Endothelial cell of umbilical vein (primary cell): Measurements from ENCODE around the gene CALHM6. TPM values are rescaled to one million over a fixed set of nuclear protein-coding genes. Genes with fewer than 3 reads are reported as not detected.

Experiments
- BruUV-seq: library from RNA; stranded (reverse); fragments of 400-500 nt; replicated peaks from 2 replicates; lab custom pipeline; 2021; lab: Mats Ljungman, UMichigan
- CTCF ChIA-PET: fragments of 300-600, 350-600 bp; sonication (Branson Sonifier 250); formaldehyde crosslinking; loops from one replicate; lab custom pipeline; 2021; ENCODE audit warnings: antibody characterized with exemption, inconsistent platforms; lab: Charles Lee
- POLR2A ChIA-PET: fragments of 300-600, 350-600 bp; sonication (Branson Sonifier 250); formaldehyde crosslinking; loops from one replicate; lab custom pipeline; 2021; ENCODE audit warnings: antibody characterized with exemption, inconsistent platforms; lab: Charles Lee
- DNase-seq: peaks from one replicate; pipeline ENCODE4 v3.0.0-alpha.2; 2011; ENCODE audit warnings: low read depth, low spot score
- FAIRE-seq: peaks from 2 replicates; lab custom pipeline; 2011; peaks lifted over from hg19 to GRCh38; lab: Jason Lieb, UNC
- H2AFZ ChIP-seq: 2 replicates; pipeline ENCODE4 v1.6.0; 2012; ENCODE audit warnings: low read depth, low read length, control low read depth, inconsistent platforms
- H3K27ac ChIP-seq: 2 replicates; pipeline ENCODE4 v1.5.1; 2011; ENCODE audit warnings: low read depth, mild to moderate bottlenecking, control low read depth, low read length, moderate library complexity; ENCODE audit not compliant: insufficient read depth
- H3K27me3 ChIP-seq, 2 experiments: 2 replicates each; pipeline versions ENCODE4 v1.6.0 to v1.6.1; 2011; ENCODE audit warnings: low read length in 2 of 2, mixed read lengths in 1 of 2; ENCODE audit not compliant: control insufficient read depth in 2 of 2, insufficient read depth in 2 of 2
- H3K36me3 ChIP-seq, 2 experiments: 2 replicates in 1 of 2; 3 replicates in 1 of 2; pipeline ENCODE4 v1.5.1; 2011; ENCODE audit warnings: low read length in 2 of 2, mild to moderate bottlenecking in 1 of 2, moderate library complexity in 1 of 2; ENCODE audit not compliant: control insufficient read depth in 2 of 2, insufficient read depth in 2 of 2; ENCODE audit errors: extremely low read depth in 1 of 2
- H3K4me1 ChIP-seq: 3 replicates; pipeline ENCODE4 v1.5.1; 2011; ENCODE audit warnings: mild to moderate bottlenecking, low read length; ENCODE audit not compliant: control insufficient read depth, insufficient read depth; ENCODE audit errors: extremely low read depth
- H3K4me2 ChIP-seq: 2 replicates; pipeline ENCODE4 v1.6.1; 2011; ENCODE audit warnings: low read length, control low read depth, mixed read lengths; ENCODE audit not compliant: insufficient read depth
- H3K4me3 ChIP-seq, 3 experiments: fragments of 200-600 bp in 1 of 3; sonication (generic), shearing (Covaris generic) in 1 of 3; replicated peaks in 1 of 3; 2 replicates each; pipeline ENCODE4 v1.5.1; 2011 to 2016; ENCODE audit warnings: control low read depth in 3 of 3, low read length in 3 of 3, mild to moderate bottlenecking in 2 of 3, inconsistent platforms in 1 of 3, low read depth in 1 of 3, moderate library complexity in 1 of 3; ENCODE audit not compliant: insufficient read depth in 1 of 3
- H3K79me2 ChIP-seq: 2 replicates; pipeline ENCODE4 v1.6.0; 2012; ENCODE audit warnings: low read length, inconsistent platforms; ENCODE audit not compliant: control insufficient read depth, insufficient read depth
- H3K9ac ChIP-seq: replicated peaks from 2 replicates; pipeline ENCODE3; 2011; ENCODE audit warnings: low read length, control low read depth; ENCODE audit not compliant: insufficient read depth; ENCODE audit errors: extremely low read depth
- H3K9me1 ChIP-seq: replicated peaks from 3 replicates; pipeline ENCODE4 v1.6.0; 2011; ENCODE audit warnings: mild to moderate bottlenecking, low read length; ENCODE audit not compliant: control insufficient read depth, insufficient read depth; ENCODE audit errors: extremely low read depth
- H3K9me3 ChIP-seq: replicated peaks from 2 replicates; pipeline ENCODE4 v1.5.1; 2012; ENCODE audit warnings: low read length, inconsistent platforms; ENCODE audit not compliant: control insufficient read depth, insufficient read depth
- H4K20me1 ChIP-seq: replicated peaks from 2 replicates; pipeline ENCODE3; 2011; ENCODE audit warnings: mild to moderate bottlenecking, low read length; ENCODE audit not compliant: control insufficient read depth, insufficient read depth; ENCODE audit errors: extremely low read depth
- EZH2 ChIP-seq: IDR thresholded peaks from 2 replicates; pipeline ENCODE4 v1.6.1; 2012; ENCODE audit warnings: borderline replicate concordance, low read depth, mild to moderate bottlenecking, moderate library complexity, low read length, inconsistent platforms; ENCODE audit not compliant: severe bottlenecking
- JUN ChIP-seq: IDR thresholded peaks from 2 replicates; pipeline ENCODE4 v1.6.1; 2011; ENCODE audit warnings: borderline replicate concordance, low read depth; ENCODE audit not compliant: insufficient read length, insufficient read depth
- MAX ChIP-seq: IDR thresholded peaks from 2 replicates; pipeline ENCODE4 v1.6.1; 2011; ENCODE audit not compliant: insufficient read depth, insufficient read length
- POLR2A ChIP-seq: IDR thresholded peaks from 2 replicates; pipeline ENCODE4 v1.6.1; 2012; ENCODE audit warnings: low read depth, mild to moderate bottlenecking, control low read depth, low read length
- dilution Hi-C: fragments of 300-500 bp; cut with MboI; formaldehyde crosslinking; loops from one replicate; pipeline ENCODE4 v1.15.0; 2019; ENCODE audit warnings: low sequenced_read_pairs; ENCODE audit not compliant: extremely low pct_ligation_motif_present
- intact Hi-C: fragments of 100-400 bp; cut with micrococcal nuclease; formaldehyde crosslinking; loops from one replicate; pipeline ENCODE4 v1.10.0; 2022
- polyA plus RNA-seq, 4 experiments: library from polyadenylated mRNA; depleted of rRNA in 3 of 4; stranded (reverse) in 3 of 4; unstranded in 1 of 4; fragments of >200 nt; gene quantifications; 2 replicates each; pipeline versions ENCODE4 v1.2.1 to v1.2.3, GENCODE V29; 2011 to 2012; ENCODE audit warnings: missing spikeins in 1 of 4
- total RNA-seq: library from RNA; stranded (reverse); gene quantifications from 2 replicates; pipeline ENCODE4 v1.2.3, GENCODE V29; 2021
- TF ChIP-seq, protein P1 (sequence below), 2 donors: IDR thresholded peaks; 1 replicate in 1 of 2; 2 replicates in 1 of 2; pipeline ENCODE4 v1.5.1; 2011; ENCODE audit warnings: low read length in 2 of 2, mild to moderate bottlenecking in 2 of 2, moderate library complexity in 2 of 2, control low read depth in 1 of 2, inconsistent platforms in 1 of 2, low read depth in 1 of 2; ENCODE audit not compliant: insufficient read depth in 1 of 2; ENCODE audit errors: extremely low read depth in 1 of 2

CALHM6 gene
- total and polyA plus RNA-seq, 2 donors (not counting 3 experiments of a cell fraction or from before 2014, with no cell fraction given), result 0.08 TPM; not detected in 1

GRCh38 chr6:116445102-116445501, 16.1 kb upstream of the CALHM6 start:
- no peaks in the 10 kb centered on the region for H4K20me1 ChIP-seq
- dilution Hi-C loops, result no loop called here

DNA sequence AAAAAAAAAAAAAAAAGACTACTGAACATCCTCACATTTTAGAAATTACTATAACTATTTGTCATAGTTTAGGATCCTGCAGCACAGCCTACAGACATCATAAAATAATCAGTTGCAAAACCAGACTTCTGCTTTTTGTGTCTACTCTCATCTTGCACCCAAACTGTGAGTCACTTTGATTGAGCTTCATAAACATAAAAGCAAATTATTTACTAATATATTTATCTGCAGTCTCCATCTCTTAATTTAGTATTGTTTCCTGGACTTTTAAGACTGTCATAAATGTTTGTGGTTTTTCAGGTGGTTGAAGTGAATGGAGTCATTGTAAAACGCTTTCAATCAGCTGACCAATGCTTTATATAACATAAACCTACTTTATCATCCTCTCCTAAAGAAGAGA, 14.8 kb upstream of the CALHM6 start:
- no peak for DNase-seq

More at GRCh38 chr6:116445102-116445501, 16.1 kb upstream of the CALHM6 start:
- Histone ChIP-seq H3K4me3 (no peak overlapping the region), H3K79me2 (no peaks in the 10 kb centered on the region), H3K27ac (no peak overlapping the region), H3K36me3 (no peaks in the 10 kb centered on the region), H3K4me1 (peaks cover 3% of the 10 kb centered on the region), H3K9ac (no peak overlapping the region), H3K4me2 (no peak overlapping the region), H3K27me3 (no peaks in the 10 kb centered on the region), H2AFZ (no peak overlapping the region), H3K9me3 (no peaks in the 10 kb centered on the region), H3K9me1 (no peaks in the 10 kb centered on the region)
- TF ChIP-seq, protein P1, sequence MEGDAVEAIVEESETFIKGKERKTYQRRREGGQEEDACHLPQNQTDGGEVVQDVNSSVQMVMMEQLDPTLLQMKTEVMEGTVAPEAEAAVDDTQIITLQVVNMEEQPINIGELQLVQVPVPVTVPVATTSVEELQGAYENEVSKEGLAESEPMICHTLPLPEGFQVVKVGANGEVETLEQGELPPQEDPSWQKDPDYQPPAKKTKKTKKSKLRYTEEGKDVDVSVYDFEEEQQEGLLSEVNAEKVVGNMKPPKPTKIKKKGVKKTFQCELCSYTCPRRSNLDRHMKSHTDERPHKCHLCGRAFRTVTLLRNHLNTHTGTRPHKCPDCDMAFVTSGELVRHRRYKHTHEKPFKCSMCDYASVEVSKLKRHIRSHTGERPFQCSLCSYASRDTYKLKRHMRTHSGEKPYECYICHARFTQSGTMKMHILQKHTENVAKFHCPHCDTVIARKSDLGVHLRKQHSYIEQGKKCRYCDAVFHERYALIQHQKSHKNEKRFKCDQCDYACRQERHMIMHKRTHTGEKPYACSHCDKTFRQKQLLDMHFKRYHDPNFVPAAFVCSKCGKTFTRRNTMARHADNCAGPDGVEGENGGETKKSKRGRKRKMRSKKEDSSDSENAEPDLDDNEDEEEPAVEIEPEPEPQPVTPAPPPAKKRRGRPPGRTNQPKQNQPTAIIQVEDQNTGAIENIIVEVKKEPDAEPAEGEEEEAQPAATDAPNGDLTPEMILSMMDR (IDR thresholded peaks at IDR 0.05; ENCODE audit: extremely low read depth in 1 of 2, insufficient read depth in 1 of 2, low read depth in 1 of 2, low read length in 2 of 2), result no peak
- FAIRE-seq (no peak), DNase-seq (no peak)
- POLR2A ChIA-PET, result interaction anchor here (0.5 kb wide), 1 partner anchor 24 kb away, joined by 4 read pairs; no protein-coding TSS in a partner anchor
- CTCF ChIA-PET, result interaction anchor here (0.6 to 4.4 kb wide), 16 partner anchors 9 to 227 kb away, joined by 3 to 36 read pairs (median 4); partner anchors contain the start of genes CALHM5, CALHM6 and DSE
- no TSS peak for BruUV-seq
- intact Hi-C loops, result loop anchor here (2.0 kb wide), 1 partner anchor 88 kb away; no protein-coding TSS in a partner anchor

More for the DNA sequence above, 14.8 kb upstream of the CALHM6 start:
- Histone ChIP-seq H3K9ac (no peak overlapping the region), H3K4me2 (no peak overlapping the region), H3K9me1 (no peaks in the 10 kb centered on the region), H3K4me3 (no peak overlapping the region), H3K27ac (no peak overlapping the region), H3K79me2 (no peaks in the 10 kb centered on the region), H2AFZ (no peak overlapping the region), H3K4me1 (peaks cover 3% of the 10 kb centered on the region), H3K27me3 (no peaks in the 10 kb centered on the region), H3K9me3 (no peaks in the 10 kb centered on the region), H4K20me1 (no peaks in the 10 kb centered on the region), H3K36me3 (no peaks in the 10 kb centered on the region)
- FAIRE-seq, result no peak
- TF ChIP-seq EZH2 (no peak), JUN (no peak), MAX (no peak), POLR2A (no peak)
- dilution Hi-C loops, result no loop called here
- intact Hi-C loops, result no loop called here
- POLR2A ChIA-PET, result no interaction called here
- no TSS peak for BruUV-seq
- CTCF ChIA-PET, result interaction anchor here (0.7 to 4.4 kb wide), 7 partner anchors 12 to 228 kb away, joined by 3 to 36 read pairs (median 4); partner anchors contain the start of gene CALHM5
